ENCODE measurements around the gene DBNL. TPM values are rescaled to one million over a fixed set of nuclear protein-coding genes. Genes with fewer than 3 reads are reported as not detected.

Gene DBNL
- total RNA-seq, 4 donors from 2014 or later = 108 to 165 (median 138) TPM

GRCh38 chr7:44080686-44081265 is 36.3 kb downstream of the DBNL start:
- peaks cover 20 to 24% of the 10 kb centered on the region in 2 donors for H3K36me3 ChIP-seq
- 78 to 89% methylated on average over 9 of the region's 11 CpGs for whole genome bisulfite sequencing, 2 donors
- intact Hi-C loops (cut with DNase I) = no loop called here
- H3K9me3 ChIP-seq = no peaks in the 10 kb centered on the region
- TF ChIP-seq POLR2A (IDR thresholded peaks at IDR 0.05) = no peak
- no peak for TF ChIP-seq CTCF (IDR thresholded peaks at IDR 0.05)
- DNase-seq = no peak
- H3K27ac ChIP-seq = peak overlapping the region in 2 of 3 donors; percentile 90 to 96
- no peaks in the 10 kb centered on the region for H3K27me3 ChIP-seq
- H3K4me1 ChIP-seq = peaks cover 31 to 51% of the 10 kb centered on the region in 2 donors
- H3K4me3 ChIP-seq (replicated peaks in 1 of 3) = no peak overlapping the region

GRCh38 chr7:44081266-44081748 is 36.8 kb downstream of the DBNL start:
- DNase-seq = peak; percentile 64 to 81
- peaks cover 14 to 20% of the 10 kb centered on the region in 2 donors for H3K36me3 ChIP-seq

DNA sequence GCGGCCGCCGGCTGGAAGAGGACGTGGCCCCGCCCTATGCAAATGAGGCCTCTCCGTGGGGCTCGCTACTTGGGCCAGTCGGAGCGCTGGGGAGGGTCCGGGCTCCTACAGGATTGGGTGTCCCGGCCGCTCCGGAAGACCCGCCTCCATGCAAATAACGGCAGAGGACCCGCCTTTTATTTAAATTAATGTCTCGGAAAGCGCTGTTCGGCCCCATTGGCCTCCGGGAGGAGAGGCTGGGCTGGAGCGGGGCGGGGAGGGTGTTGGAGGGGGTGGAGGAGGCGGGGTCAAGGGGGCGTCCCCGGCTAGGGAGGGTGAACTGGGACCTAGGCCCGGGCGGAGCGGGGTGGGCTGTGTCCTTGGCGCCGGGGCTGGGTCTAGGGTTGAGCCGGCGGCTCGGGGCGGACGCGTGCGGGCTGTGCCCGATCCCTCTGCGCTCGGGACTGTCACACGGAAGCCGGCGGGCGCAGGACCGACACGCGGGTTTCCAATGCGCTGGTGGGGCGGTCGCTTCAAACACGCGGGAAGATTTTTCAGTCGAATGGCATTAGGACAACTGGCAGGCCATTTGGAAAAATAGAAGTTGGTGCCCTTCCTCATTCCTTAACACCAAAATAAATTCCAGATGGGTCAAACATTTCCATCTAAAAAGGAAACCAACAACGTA is 38.2 kb downstream of the DBNL start:
- intact Hi-C loops (cut with DNase I) = no loop called here
- Histone ChIP-seq H3K27ac (peak overlapping the region; percentile 29 to 96 (median 57)), H3K4me3 (replicated peaks in 1 of 3) (peak overlapping the region in 2 of 3 donors; percentile 20 to 76), H3K27me3 (no peaks in the 10 kb centered on the region), H3K4me1 (peaks cover 30 to 64% of the 10 kb centered on the region in 2 donors), H3K9me3 (no peaks in the 10 kb centered on the region), H3K36me3 (peaks cover 10 to 12% of the 10 kb centered on the region in 2 donors)
- 1% methylated on average over 22 to 26 of the region's 54 CpGs for WGBS, 2 donors
- peak; percentile 100 for DNase-seq
- TF ChIP-seq CTCF (IDR thresholded peaks at IDR 0.05) (no peak), POLR2A (IDR thresholded peaks at IDR 0.05) (peak; percentile 48 to 66)

More at GRCh38 chr7:44081266-44081748, 36.8 kb downstream of the DBNL start:
- Histone ChIP-seq H3K4me3 (replicated peaks in 1 of 3) (peak overlapping the region in 1 of 3 donors; percentile 76), H3K4me1 (peaks cover 31 to 56% of the 10 kb centered on the region in 2 donors), H3K9me3 (no peaks in the 10 kb centered on the region), H3K27ac (peak overlapping the region; percentile 6 to 96 (median 90)), H3K27me3 (no peaks in the 10 kb centered on the region)
- 28 to 40% methylated on average over 9 of the region's 9 CpGs for WGBS, 2 donors
- intact Hi-C loops (cut with DNase I) = no loop called here
- TF ChIP-seq CTCF (IDR thresholded peaks at IDR 0.05) (no peak), POLR2A (IDR thresholded peaks at IDR 0.05) (no peak)

DNA sequence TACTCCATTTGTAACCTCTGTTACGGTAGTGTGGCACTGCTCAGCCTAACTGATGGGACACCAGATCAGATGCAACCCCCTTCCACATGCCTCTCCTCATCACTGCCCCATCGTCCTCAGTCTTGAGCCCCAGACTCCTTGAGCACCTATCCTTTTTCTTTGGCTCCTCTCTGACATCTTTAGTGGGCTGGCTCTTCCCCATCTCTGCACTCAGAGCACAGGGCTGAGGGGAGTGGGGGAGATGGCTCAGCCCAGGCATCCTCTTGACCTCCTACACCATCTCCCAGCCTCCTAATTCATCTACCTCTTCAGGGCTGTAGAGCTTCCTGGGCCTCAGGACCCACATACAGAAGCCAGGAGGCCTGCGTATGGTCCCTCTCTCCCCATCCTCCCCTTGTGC is 39.3 kb downstream of the DBNL start:
- H3K9me3 ChIP-seq = no peaks in the 10 kb centered on the region
- intact Hi-C loops (cut with DNase I) = no loop called here
- 97 to 99% methylated on average over 3 of the region's 3 CpGs for WGBS, 2 donors
- H3K36me3 ChIP-seq = peaks cover 6 to 10% of the 10 kb centered on the region in 2 donors
- peaks cover 19 to 60% of the 10 kb centered on the region in 2 donors for H3K4me1 ChIP-seq
- DNase-seq = no peak
- no peak overlapping the region for H3K4me3 ChIP-seq (replicated peaks in 1 of 3)
- no peaks in the 10 kb centered on the region for H3K27me3 ChIP-seq
- TF ChIP-seq POLR2A (IDR thresholded peaks at IDR 0.05) (no peak), CTCF (IDR thresholded peaks at IDR 0.05) (no peak)
- peak overlapping the region in 1 of 3 donors; percentile 57 for H3K27ac ChIP-seq

DNA sequence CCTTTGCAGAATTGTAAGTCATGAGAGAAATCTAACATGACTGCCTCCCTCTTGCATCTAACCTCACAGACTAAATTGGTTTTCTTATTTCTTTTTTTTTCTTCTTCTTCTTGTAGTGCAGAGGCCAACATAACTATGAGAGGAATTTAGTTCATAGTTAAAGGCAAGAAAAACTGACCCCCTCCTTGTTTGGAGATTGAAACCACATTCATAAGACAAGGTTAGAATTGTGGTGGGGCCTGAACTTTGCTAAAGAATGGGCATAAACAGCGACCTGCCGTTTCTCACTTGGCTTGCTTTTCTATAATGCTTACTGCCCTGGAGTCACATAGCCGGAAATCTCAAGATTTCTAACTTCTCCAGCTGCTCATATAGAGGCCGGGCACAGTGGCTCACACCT is 40.2 kb downstream of the DBNL start:
- peaks cover 12 to 51% of the 10 kb centered on the region in 2 donors for H3K4me1 ChIP-seq
- intact Hi-C loops (cut with DNase I) = no loop called here

More for the DNA sequence above, 40.2 kb downstream of the DBNL start:
- Histone ChIP-seq H3K4me3 (replicated peaks in 1 of 3) (no peak overlapping the region), H3K36me3 (peaks cover 5 to 6% of the 10 kb centered on the region in 2 donors), H3K27ac (peak overlapping the region in 1 of 3 donors; percentile 10), H3K27me3 (no peaks in the 10 kb centered on the region), H3K9me3 (no peaks in the 10 kb centered on the region)
- TF ChIP-seq CTCF (IDR thresholded peaks at IDR 0.05) (no peak), POLR2A (IDR thresholded peaks at IDR 0.05) (no peak)
- DNase-seq = no peak
- WGBS, 2 donors = 59 to 65% methylated on average over 4 of the region's 4 CpGs
